NCI-H2081 treated with DMSO at 0.1 percent for 48 hours (cell line): Measurements from ENCODE around the gene PNMA8B.

Source experiments
- DNase-seq: peaks from one replicate; lab custom pipeline; 2025; lab: John Stamatoyannopoulos, UW

The PNMA8B gene

DNA sequence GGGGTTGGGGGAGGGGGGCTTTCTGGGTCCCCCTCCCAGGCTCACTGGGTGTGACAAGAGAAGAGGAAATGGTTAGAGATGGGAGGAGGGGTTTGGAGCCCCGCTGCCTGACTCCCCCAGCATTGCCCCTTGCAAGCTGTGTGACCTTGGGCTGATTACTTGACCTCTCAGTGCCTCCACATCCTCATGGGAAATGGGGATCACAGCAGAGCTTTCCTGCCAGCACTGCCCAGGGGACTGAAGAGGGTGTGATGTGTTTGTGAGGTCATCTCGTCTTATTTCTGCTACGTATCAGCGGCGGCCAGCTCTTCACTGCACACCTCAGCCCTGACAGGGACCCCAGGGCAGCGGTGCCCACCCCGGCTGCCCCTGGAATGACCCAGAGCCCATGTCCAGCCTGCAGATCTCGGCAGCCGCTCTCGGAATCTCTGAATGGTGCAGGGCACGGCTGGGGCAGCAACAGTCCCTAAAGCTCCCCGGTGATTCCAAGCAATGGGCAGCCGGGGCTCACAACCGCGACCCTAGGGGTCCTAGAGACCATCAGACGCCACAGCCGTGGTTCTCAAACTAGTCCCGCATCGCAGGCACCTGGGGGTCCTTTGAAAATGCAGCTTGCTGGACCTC lies 8.4 kb downstream of the PNMA8B start:
- DNase-seq = no peak

DNA sequence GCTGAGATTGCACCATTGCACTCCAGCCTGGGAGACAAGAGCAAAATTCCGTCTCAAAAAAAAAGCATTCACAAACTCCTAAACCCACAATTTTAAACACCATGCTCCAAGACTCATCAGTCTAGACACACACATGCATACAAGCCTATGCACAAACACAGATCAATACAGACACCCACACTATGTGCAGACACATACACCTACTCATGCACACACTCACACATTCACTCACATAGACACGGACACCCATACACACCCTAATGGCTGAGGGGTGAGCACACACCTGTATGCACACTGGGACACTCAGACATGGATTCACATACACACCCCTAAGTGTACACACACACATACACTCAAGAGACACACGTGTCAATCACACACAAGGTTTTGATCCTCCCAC lies 9.3 kb downstream of the PNMA8B start:
- DNase-seq = no peak

DNA sequence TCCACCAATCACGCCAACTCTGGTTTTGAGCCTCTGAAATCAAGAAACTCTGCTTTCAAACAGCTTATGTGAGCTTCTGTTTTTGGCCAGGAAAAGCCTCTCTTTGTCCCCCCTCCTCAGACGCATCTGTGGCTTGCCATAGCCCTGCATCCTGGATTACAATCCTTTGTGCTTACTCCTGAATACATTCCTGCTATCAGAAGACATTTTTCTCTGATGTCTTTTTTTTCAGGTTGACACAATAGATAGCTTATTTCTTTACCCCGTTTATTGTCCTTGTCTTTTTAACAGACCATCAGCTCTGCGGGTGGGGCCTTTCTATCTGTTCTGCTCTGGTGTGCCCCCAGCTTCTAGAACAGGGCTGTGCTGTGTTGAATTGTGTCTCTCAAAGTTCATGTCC lies 11.0 kb downstream of the PNMA8B start:
- no peak for DNase-seq

DNA sequence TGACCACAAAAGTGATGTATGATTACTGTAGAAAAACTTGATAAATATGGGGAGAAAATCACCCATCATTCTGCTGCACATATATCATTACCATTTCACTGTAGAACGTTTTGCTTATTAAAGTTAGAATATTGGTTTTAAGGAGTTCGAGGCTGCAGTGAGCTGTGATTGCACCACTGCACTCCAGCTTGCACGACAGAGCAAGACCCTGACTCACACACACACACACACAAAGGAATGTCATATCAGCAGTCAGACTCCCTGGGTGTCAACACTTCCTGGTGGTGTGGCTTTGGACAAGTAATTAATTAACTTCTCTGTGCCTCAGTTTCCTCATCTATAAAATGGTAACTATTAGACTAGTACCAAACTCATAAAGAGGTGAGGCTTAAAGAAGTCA lies 13.0 kb downstream of the PNMA8B start:
- DNase-seq = no peak

DNA sequence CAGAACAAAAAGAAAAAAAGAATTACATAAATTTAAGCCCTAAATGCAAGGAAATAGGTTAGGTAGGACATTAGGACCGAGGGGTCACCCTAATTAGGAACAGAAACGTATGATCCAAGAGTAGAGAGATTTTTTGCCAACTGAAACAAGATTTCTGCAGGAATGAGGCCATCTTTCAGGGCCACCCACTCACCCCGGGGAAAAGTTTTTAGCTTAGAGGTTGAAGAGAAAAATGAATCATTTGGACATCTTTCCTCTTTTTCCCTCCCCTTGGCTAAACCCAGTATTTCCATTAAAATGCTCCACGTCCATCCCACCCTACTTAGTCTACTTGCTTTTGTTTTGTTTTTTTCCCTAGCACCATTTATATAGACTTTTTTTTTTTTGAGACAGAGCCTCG lies 13.7 kb downstream of the PNMA8B start:
- no peak for DNase-seq

DNA sequence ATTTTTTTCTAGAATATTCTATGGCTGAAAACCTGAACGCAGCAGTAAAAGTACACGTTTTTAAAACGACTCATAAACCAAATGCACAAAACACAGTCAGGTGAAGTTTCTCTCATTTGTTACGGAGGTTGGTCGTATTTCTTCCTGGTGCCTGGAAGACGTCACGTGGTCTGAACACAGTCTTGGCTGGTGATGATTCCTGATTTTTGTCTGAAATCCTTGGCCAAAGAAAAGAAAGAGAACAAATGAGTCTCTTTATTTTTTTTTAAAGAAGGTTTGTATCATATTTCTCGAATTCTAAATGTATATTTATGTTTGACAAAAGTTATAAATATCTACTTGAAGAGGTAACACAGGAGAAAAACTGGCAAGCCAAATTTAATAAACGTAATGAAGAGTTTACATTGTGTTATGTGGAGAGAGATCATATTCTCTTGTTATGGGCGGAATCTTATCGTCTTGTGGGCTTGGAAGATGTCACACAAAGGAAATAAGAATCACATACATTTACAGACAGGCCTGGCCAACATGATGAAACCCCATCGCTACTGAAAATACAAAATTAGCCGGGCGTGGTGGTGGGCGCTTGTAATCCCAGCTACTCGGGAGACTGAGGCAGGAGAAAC lies 14.3 kb downstream of the PNMA8B start:
- DNase-seq = no peak

DNA sequence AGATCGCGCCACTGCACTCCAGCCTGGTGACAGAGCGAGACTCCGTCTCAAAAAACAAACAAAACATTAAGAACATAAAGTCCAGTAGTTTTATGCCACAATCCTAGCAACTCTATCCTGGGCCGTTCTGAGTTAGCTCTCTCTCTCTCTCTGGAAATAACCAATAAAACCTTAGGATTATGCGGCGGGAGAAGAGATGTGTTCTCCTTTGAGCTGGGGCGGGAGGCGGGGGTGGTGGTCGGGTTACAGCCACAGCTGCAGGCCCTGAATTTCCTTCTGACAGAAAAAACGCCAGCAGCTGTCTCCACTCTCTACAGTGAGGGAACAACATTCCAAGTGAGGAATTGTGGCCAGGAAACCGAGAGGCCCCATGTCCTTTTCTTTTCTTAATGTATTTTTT lies 15.3 kb downstream of the PNMA8B start:
- DNase-seq = no peak

DNA sequence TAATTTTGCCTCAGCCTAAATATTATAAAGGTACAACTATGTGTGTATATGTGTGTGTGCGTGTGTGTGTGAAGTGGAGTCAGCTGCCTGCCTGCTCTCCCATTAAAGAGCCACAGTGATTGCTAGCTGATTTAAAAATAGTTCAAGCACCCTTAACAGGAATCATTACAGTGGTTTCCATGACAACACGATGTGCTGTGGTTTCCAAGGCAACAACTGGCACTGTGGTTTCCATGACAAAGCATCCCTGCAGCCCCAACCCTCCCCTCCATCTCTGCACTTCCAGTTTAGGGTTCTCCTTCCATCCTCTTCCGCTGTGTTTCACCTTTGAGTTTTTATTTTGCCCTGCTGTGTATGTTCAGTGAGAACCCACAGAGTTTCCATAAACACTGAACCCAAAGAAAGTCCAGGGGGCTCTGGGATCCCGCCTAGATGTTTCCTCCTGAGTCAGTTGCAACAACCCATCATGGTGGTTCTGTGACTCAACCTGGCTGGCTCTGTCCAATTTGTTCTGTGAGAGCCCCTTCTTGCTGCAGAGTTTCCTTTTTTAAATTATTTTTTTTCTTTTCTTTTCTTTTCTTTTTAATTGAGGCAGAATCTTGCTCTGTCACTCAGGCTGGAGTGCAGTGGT lies 17.2 kb downstream of the PNMA8B start:
- no peak for DNase-seq

DNA sequence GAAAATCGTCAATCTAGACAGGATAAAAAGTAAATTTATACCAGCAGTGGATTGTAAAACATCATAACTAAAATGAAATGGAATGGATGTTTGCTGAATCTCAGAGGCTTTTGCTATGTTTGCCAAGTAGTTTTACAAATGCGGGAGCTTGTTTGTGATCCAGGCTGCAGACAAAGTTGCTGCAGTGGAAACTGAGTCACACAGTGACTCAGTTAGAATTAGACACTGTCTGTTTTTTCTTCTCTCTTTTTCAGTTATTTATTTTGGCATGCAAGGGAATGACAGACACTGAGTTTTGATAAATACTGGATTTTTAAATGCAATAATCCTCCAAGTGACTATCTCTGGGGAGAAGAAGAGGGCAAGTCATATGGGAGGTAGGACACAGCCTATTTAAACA lies 19.7 kb downstream of the PNMA8B start:
- no peak for DNase-seq

DNA sequence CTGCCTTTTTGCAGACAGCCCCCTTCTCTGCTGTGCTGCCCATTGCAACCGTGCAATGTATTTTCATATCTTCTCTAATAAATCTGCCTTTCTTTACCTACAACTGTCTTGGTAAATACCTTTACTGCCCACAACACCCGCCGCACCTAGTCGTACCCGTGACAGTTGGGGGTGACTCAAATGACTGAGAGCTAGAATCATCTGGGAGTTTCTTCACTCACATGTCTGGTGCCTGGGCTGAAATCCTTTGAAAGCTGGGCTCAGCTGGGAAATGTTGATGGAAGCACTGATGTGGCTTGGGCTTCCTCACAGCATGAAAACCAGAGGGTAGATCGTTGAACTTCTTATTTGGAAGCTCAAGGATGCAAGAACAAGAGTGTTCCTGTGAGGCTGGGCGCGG lies 21.5 kb downstream of the PNMA8B start:
- DNase-seq = no peak

DNA sequence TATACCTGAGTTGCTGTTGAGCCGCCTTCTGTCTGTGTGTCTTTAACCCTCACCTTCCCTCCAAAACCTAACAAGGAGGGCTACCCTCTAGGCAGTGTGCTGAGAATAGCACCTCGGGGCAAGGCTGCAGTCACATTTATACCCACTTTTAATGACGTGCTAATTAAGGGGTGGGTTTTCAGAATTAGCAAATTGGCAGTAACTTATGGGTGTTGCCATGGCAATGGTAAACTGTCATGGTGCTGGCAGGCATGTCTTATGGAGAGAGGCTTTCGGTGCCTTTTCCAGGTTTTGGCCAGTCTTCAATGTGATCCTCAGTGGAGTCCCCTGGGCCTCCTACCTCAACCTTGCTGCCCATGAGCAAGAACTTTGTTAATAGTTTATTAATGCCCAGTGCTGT lies 23.1 kb downstream of the PNMA8B start:
- DNase-seq = no peak

DNA sequence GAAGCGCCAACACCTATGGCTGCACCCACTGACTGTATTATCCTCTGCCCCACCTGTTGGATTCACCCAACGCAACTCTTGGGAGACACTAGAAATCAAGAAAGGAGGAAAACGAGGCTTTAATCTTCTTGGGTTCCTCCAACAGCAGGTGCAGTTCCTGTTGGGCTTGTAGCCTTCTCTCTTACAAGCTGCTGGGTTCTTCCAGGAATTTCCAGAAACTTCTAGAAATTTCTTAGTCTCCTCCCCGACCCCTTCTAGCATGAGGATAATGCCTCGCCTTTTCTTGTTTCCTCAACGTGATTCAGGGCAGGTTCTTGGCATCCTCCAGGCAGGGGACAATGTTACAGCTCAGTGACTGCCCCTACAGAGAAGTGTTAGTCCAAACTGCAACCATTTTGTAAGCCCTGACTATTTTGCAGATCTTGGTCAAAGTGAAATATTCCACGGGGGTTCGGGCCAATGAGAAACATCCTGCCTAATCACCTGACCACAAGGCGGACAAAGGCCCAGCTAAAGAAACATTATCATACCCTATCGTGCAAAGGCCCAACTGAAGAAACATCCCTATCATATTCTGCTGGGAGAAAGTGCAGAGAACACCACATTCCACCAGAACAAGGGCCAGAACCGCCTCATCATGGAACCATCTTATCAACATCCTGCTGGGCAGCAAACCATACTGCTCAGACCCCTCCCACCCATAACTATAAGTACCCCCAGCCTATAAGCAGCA lies 23.7 kb downstream of the PNMA8B start:
- no peak for DNase-seq

DNA sequence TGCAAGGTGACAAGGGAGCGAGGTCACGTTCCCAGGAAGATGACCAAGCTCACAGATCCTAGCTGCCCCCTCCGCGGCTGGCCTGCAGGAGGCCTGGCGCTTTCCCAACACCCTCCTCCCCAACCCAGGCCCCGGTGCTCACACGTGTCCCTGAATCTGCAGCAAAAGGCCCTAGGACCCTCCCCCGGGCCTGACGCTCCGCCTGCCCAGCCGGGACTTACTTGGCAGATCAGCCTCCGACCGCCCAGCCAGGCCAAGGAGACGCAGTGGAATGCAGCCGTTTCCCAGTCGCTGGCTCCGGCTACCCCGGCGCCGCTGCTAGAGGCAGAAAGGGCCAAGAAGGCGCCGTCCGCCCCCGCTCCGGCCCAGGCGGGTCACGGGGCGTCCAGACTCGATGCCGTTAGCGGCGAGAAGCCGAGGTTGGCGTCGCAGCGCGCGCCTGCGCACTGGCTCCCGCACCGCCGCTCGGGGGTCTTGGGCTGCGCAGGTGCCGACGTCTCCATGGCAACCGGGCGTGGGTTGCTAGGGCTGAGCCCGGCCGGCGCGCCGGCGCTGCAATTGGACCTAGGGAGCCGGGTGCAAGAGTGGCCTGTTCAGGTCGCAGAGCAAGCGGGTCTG lies 24.4 kb downstream of the PNMA8B start, which contains the start of gene PNMA8A:
TSS of gene PNMA8A (minus strand) at position 448 of the 618 bp plus-strand sequence. CDS start 528 bp downstream, outside the sequence.
- no peak for DNase-seq

DNA sequence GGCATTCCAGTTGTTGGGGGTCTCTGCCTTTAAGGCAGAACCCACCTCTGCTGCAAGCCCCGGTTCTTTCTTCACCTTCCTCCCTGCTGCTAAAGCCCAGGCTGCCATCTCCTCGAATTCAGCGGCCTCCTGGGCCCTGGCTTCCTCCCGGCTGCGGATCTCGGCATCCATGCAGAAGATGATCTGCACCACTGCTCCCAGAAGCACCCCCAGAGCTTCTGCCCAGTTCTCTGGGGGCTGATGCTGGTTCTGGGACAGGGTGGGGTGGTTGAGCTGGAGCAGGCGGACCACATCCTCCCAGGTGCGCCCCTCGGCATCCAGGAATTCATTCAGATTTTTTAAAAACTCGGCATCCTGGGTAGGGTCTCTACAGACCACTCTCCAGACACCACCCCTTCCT lies 25.3 kb downstream of the PNMA8B start:
- no peak for DNase-seq

DNA sequence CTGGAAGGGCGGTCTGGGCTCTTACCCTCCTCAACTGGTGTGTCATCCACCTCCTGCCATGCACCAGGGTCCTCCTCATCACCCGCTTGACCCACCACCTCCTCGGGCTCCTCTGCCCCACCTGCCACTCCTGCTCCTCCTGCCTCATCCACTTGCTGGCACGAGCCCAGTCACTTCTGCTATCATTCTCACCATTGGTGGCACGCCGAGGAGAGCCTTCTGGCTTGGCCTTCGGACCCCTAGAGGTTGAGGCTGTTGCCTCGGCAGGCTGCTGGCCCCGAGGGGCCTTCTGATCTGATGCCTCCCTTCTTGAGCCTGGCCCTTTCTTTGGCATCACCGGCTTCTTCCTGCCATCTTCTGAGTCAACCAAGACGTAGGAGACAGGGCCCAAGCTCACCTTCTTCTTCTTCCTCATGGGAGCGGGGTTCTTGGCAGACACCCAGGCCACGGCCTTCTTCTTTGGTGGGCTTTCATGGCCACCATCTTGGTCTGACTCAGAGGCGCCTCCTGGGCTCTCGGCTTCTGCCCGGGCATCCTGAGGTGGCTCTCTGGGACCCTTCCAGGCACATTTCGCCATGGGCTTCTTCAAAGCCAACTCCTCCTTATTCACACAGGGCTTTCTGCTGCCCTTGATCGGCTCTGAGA lies 26.0 kb downstream of the PNMA8B start:
- no peak for DNase-seq

DNA sequence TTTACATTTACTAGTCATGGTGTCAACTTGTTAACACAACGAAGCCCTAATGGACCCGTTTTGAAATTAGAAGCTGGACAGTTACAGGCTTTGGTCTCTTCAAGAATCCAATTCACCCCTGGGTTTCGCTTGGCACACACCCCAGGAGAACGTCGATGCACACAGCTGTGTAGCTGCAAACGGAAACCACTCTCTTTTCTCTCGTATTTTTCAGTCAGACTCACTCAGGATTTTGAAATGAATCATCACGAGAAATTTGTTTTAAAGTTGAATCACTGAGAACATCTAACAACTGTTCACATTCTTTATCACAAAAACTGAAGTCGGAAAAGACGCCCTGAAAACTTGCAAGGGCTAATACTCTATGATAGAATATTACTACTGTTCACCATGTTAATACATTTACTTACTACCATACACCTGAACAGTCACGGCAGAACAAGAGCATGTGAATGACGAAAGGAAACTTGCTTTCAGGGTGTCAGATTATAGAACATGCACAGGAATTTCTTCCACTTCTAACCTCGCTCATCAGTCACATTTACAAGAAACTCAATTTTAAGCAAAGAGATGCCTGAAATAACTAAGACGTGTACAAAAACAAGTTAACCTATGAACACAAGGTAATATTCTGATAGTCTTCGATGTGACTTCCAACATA lies 29.0 kb downstream of the PNMA8B start:
- DNase-seq = no peak

DNA sequence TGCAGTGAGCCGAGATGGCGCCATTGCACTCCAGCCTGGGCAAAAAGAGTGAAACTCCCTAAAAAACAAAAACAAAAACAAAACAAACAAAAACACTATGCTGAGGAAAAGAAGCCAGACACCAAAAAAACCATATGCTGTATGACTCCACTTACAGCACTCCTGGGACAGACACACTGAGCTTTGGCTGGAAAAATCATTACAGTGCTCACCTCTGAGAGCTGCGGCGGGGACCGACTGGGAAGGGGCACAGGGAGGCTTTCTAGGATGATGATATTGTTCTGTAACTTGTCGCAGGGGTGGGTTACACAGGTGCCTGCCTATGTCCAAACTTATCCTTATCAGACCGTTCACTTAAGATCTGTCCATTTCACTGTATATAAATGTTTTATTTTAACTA lies 32.2 kb downstream of the PNMA8B start:
- DNase-seq = no peak

DNA sequence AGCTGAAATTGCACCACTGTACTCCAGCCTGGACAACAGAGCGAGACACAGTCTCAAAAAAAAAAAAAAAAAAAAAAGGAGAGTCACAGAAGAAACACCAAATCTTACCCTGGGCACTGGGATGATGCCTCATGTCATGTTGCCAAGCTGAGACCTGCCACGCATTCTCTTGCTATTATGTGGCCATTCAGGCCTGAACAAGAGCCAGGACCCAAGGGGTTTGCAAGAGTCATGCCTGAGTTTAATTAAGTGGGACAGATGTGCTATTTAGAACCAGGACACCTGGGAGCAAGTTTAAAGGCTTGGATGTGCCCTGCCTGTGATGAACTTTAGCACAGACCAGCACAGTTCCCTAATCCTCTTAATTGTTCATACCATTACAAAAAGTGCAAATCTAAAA lies 34.1 kb downstream of the PNMA8B start:
- DNase-seq = no peak

DNA sequence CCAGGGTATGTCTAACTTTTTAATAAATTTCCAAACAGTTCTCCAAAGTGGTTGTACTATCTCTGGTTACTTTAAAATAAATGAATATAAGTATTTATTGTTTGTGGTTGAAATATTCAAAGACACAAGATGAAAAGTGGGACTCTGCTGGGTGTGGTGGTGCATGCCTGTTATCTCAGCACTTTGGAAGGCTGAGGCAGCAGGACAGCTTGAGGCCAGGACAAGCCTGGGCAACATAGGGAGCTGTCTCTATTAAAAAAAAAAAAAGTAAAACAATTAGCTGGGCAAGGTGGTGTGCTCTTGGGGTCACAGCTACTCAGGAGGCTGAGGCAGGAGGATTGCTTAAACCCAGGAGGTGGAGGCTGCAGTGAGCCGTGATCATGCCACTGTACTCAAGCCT lies 34.7 kb downstream of the PNMA8B start:
- DNase-seq = no peak

DNA sequence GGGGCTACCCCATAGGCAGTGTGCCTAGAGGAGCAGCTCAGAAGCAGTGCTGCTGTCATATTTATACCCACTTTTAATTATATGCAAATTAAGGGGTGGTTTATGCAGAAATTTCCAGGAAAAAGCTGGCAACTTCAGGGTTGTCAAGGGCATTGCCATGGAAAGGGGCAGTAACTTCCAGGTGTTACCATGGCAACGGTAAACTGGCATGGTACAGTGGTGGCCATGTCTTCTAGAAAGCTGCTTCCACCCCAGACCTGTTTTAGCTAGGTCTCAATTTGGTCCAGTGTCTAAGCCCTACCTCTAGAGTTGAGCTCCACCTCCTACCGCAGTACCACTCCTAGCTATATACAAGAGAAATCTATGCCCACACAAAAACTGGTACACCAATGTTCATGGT lies 35.6 kb downstream of the PNMA8B start:
- no peak for DNase-seq

DNA sequence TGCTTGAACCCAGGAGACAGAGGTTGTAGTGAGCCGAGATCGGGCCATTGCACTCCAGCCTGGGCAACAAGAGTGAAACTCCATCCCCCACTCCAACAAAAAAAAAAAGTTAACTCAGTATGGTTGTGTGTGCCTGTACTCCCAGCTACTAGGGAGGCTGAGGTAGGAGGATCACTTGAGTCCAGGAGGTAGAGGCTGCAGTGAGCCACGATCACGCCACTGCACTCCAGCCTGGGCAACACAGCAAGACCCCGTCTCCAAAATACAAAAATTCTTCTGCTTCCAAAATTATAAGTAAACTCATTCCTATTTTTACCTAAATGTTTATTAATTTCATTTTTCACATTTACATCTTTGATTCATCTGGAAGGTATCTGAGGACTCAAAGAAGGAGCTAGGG lies 38.7 kb downstream of the PNMA8B start:
- no peak for DNase-seq

DNA sequence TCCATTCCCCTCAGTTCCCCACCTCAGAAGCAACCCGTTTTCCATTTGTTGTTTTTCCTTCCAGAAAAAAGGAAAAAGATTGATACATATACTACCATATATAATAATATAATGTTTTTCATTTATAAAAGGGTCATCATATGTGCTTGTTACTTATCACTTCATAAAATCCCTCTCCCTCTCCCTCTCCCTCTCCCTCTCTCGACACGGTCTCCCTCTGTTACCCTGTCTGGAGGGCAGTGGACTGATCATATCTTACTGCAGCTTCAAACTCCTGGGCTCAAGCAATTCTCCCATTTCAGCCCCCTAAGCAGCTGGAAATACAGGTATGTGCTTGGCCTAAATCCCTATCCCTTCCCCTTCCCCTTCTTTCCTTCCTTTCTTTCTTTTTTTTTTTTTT lies 41.4 kb downstream of the PNMA8B start:
- no peak for DNase-seq
